GM12872 (cell line): ENCODE results near the gene ATP2C2.

Experiments
- TF ChIP-seq, protein P1 (sequence below): IDR thresholded peaks from 3 replicates; pipeline ENCODE4 v1.5.1; 2011; ENCODE audit warnings: low read depth, mild to moderate bottlenecking, low read length, moderate library complexity; ENCODE audit not compliant: insufficient read depth

Gene ATP2C2

GRCh38 chr16:84458606-84459532, 90.5 kb downstream of the ATP2C2 start:
- TF ChIP-seq, protein P1, sequence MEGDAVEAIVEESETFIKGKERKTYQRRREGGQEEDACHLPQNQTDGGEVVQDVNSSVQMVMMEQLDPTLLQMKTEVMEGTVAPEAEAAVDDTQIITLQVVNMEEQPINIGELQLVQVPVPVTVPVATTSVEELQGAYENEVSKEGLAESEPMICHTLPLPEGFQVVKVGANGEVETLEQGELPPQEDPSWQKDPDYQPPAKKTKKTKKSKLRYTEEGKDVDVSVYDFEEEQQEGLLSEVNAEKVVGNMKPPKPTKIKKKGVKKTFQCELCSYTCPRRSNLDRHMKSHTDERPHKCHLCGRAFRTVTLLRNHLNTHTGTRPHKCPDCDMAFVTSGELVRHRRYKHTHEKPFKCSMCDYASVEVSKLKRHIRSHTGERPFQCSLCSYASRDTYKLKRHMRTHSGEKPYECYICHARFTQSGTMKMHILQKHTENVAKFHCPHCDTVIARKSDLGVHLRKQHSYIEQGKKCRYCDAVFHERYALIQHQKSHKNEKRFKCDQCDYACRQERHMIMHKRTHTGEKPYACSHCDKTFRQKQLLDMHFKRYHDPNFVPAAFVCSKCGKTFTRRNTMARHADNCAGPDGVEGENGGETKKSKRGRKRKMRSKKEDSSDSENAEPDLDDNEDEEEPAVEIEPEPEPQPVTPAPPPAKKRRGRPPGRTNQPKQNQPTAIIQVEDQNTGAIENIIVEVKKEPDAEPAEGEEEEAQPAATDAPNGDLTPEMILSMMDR: no peak

DNA sequence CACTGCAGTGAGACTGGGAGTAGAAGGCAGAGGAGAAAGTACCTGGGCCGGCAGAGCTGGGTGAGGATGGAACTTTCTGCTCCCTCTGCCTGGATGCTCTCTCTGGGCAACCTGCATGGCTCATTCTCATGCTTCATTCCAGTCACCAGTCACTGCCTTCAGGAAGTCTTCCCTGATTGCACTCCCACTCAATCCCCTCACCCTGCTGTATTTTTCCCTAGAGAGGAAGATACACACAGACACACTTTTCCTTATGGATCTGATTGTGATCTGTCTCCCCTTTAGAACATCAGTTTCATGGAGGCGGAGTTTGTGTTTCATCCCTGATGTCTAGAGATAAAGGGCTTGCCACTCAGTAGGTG, 91.2 kb downstream of the ATP2C2 start:
- TF ChIP-seq, protein P1: no peak

- TF ChIP-seq, protein P1: no peak
Observed at GRCh38 chr16:84459941-84460405, 91.6 kb downstream of the ATP2C2 start.

DNA sequence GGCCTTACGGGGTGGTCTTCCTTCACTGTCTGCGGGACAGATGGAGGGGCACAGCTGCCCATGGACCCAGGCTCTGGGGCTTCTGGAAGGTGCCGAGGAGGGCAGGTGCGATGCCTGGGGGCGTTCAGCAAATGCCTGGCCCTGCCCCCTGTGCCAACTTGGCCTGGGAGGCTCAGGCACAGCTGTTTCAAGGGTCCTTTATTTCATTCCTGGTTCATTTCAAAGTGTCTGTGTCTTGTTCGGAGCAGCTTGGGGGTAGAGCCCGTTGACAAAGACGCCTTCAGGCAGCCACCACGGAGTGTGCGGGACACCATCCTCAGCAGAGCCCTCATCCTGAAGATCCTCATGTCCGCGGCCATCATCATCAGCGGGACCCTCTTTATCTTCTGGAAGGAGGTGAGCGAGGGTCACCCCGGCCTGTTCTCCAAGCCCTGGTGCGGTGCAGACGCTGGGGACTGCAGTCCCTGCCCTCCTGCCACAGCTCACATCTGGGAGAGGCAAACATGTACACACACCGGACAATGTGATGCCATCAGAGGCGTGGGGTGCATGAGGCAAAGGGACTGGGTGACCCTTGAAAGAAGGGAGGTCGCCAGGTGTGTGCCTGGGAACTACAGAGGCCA, 92.2 kb downstream of the ATP2C2 start:
- TF ChIP-seq, protein P1: no peak

GRCh38 chr16:84461029-84461412, 92.7 kb downstream of the ATP2C2 start:
- TF ChIP-seq, protein P1: no peak

- TF ChIP-seq, protein P1: no peak
Observed at GRCh38 chr16:84461413-84462295, 93.3 kb downstream of the ATP2C2 start.
